Esophagus muscularis mucosa (tissue), 4 donors: ENCODE results near the gene SLF2. TPM values are rescaled to one million over a fixed set of nuclear protein-coding genes. Genes with fewer than 3 reads are reported as not detected.

Experiments used
- DNase-seq: peaks from one replicate; pipeline ENCODE4 v3.0.0-alpha.2; 2017; ENCODE audit errors: extremely low spot score
- H3K27ac ChIP-seq, 4 donors: fragments of 200-600 bp; sonication (generic); replicated peaks in 1 of 4; 1 replicate in 3 of 4; 2 replicates in 1 of 4; pipeline ENCODE4 v1.5.1; 2016 to 2019; ENCODE audit warnings: mild to moderate bottlenecking in 1 of 4
- H3K27me3 ChIP-seq, 4 donors: fragments of 200-600 bp; sonication (generic); one replicate each; pipeline versions ENCODE4 v1.5.1 to v1.6.0; 2016 to 2019
- H3K36me3 ChIP-seq, 4 donors: fragments of 200-600 bp; sonication (generic); one replicate each; pipeline ENCODE4 v1.5.1; 2016 to 2019
- H3K4me1 ChIP-seq, 4 donors: fragments of 200-600 bp; sonication (generic); one replicate each; pipeline ENCODE4 v1.5.1; 2016 to 2019
- H3K4me3 ChIP-seq, 4 donors: fragments of 200-600 bp; sonication (generic); 1 replicate in 2 of 4; 2 replicates in 2 of 4; pipeline ENCODE4 v1.5.1; 2016 to 2019; ENCODE audit warnings: mild to moderate bottlenecking in 4 of 4, moderate library complexity in 1 of 4
- H3K9me3 ChIP-seq, 4 donors: fragments of 200-600 bp; sonication (generic); 1 replicate in 3 of 4; 2 replicates in 1 of 4; pipeline ENCODE4 v1.5.1; 2016 to 2019
- EP300 ChIP-seq: sonication (generic); formaldehyde crosslinking; IDR thresholded peaks from one replicate; pipeline ENCODE4 v1.6.1; 2017; ENCODE audit warnings: antibody characterized with exemption
- POLR2A ChIP-seq: fragments of 450-650 bp; IDR thresholded peaks from one replicate; pipeline ENCODE4 v1.6.1; 2017; ENCODE audit warnings: antibody characterized with exemption, moderate library complexity, mild to moderate bottlenecking, low read depth
- POLR2AphosphoS5 ChIP-seq, 2 donors: sonication (generic); formaldehyde crosslinking; IDR thresholded peaks; one replicate each; pipeline ENCODE4 v1.6.1; 2017; ENCODE audit warnings: antibody characterized with exemption in 2 of 2
- WGBS: methylation state at CpG from one replicate; pipeline ENCODE4 v1.1.5; 2018; 5-methylcytosine and 5-hydroxymethylcytosine counted together
- intact Hi-C: fragments of 100-400 bp; cut with DNase I; formaldehyde crosslinking; loops from one replicate; pipeline ENCODE4 v1.15.1; 2023
- total RNA-seq, 4 donors: library from RNA; depleted of rRNA; stranded (reverse); fragments of >200 nt; gene quantifications; one replicate each; pipeline versions ENCODE4 v1.1.0 to v1.2.1, GENCODE V29; 2016
- TF ChIP-seq, protein P1 (sequence below), 3 experiments: fragments of 200-600 bp in 2 of 3; fragments of 450-650 bp in 1 of 3; sonication (generic) in 2 of 3; IDR thresholded peaks; one replicate each; pipeline ENCODE4 v1.5.1; 2017 to 2019; ENCODE audit warnings: antibody characterized with exemption in 3 of 3, mild to moderate bottlenecking in 2 of 3, moderate library complexity in 1 of 3

SLF2 gene
- total RNA-seq, 4 donors from 2014 or later: 19.1 to 34.1 (median 20.8) TPM

DNA sequence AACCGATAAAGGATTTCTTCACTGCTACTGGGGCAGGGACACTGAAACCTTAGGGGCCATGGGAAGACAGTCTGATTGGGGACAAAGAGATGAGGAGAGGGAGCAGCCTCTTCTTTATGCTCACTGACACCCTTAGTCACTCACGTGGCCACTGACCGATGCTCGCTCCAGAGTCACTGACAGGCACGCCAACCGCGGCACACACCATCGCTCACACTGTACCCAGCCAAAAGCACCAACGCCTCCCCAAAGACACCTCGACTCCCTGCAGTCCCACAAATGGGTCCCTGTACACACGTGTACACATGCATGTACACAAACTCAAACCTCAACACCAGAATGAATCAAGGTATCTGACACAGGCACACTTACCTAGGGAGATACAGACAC lies 35.3 kb upstream of the SLF2 start:
- intact Hi-C loops: no loop called here
- peaks cover 0 to 64% (median 6%) of the 10 kb centered on the region in 4 donors for H3K27me3 ChIP-seq
- WGBS: 82% methylated on average over 11 of the region's 11 CpGs

DNA sequence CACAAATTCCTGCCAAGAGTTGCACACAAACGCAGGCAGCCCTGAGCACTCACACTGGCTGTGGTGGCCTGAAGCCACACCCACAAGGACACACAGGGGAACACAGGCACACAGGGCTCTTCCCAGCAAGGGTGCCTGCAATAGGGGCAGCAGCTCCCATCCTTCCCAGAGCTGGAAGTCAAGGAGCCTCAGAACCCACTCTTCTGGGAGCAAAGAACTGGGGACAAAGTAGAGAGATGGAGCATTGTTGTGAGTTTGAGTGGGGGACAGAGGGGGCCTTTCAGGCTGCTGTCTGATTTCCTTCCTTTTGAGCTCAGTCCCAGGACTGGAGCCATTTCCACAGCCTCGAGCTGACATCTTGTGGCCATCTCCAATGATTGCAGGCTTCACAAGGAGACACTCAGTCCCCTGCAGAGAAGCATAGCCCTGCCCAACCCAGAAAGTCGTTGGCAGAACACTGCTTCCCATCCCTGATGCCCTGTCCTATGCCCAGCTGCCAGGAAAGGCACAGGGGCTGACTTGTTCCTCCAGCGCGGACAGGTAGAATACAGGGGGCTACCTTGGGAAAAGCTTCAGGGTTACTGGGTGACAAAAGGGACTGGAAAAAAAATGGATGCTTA lies 34.4 kb upstream of the SLF2 start:
- Histone ChIP-seq H3K36me3 (no peaks in the 10 kb centered on the region), H3K4me1 (peaks cover 0 to 10% (median 6%) of the 10 kb centered on the region in 4 donors), H3K9me3 (no peaks in the 10 kb centered on the region), H3K27ac (no peak overlapping the region), H3K4me3 (no peak overlapping the region), H3K27me3 (peaks cover 0 to 64% (median 6%) of the 10 kb centered on the region in 4 donors)
- no peak for DNase-seq
- intact Hi-C loops: no loop called here
- 24% methylated on average over 5 of the region's 5 CpGs for WGBS
- TF ChIP-seq, protein P1, sequence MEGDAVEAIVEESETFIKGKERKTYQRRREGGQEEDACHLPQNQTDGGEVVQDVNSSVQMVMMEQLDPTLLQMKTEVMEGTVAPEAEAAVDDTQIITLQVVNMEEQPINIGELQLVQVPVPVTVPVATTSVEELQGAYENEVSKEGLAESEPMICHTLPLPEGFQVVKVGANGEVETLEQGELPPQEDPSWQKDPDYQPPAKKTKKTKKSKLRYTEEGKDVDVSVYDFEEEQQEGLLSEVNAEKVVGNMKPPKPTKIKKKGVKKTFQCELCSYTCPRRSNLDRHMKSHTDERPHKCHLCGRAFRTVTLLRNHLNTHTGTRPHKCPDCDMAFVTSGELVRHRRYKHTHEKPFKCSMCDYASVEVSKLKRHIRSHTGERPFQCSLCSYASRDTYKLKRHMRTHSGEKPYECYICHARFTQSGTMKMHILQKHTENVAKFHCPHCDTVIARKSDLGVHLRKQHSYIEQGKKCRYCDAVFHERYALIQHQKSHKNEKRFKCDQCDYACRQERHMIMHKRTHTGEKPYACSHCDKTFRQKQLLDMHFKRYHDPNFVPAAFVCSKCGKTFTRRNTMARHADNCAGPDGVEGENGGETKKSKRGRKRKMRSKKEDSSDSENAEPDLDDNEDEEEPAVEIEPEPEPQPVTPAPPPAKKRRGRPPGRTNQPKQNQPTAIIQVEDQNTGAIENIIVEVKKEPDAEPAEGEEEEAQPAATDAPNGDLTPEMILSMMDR (IDR thresholded peaks at IDR 0.05): peak; percentile 37 to 46 (median 41)
- TF ChIP-seq EP300: no peak

More for the DNA sequence above, 35.3 kb upstream of the SLF2 start:
- TF ChIP-seq EP300: no peak
- TF ChIP-seq, protein P1 (IDR thresholded peaks at IDR 0.05): no peak
- no peak for TF ChIP-seq POLR2A
- no peak overlapping the region for H3K27ac ChIP-seq
- no peak for DNase-seq
- H3K9me3 ChIP-seq: no peaks in the 10 kb centered on the region
- H3K4me3 ChIP-seq: no peak overlapping the region
- H3K4me1 ChIP-seq: peaks cover 0 to 5% (median 3%) of the 10 kb centered on the region in 4 donors
- H3K36me3 ChIP-seq: no peaks in the 10 kb centered on the region

DNA sequence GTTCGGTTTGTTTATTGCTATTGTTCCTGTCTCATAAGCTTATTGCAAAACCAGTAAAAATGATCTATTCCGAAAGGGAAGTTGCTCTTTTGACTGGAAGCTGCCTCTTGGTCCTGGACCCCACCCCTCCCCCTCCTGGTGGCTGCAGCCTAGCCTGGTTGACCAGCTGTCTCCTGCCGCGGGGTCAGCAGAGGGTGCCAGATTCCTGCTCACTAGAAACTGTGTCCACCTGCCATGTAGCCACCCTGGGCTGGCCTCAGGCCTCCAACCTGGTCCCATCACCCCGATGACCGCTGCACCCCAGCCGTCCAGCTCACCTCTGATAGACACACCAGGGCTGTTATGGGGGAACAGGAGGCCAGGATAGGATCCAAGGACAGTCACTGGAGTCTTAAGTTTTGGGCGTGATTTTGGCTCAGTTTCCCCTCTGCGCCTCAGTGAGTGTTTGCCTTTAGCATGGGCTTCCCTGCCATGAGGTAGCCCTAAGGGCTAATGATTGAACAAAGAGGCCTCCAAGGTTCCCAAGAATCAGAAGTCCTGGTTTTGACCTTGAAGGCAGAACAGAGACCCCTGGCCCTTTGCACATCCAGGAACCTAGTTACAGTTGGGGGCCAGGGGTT lies 32.9 kb upstream of the SLF2 start:
- H3K27ac ChIP-seq: no peak overlapping the region
- TF ChIP-seq, protein P1 (IDR thresholded peaks at IDR 0.05): no peak
- TF ChIP-seq EP300: no peak
- TF ChIP-seq POLR2AphosphoS5 (IDR thresholded peaks at IDR 0.05): no peak
- no peak for TF ChIP-seq POLR2A
- peaks cover 0 to 54% (median 4%) of the 10 kb centered on the region in 4 donors for H3K27me3 ChIP-seq
- DNase-seq: no peak
- intact Hi-C loops: no loop called here
- 72% methylated on average over 9 of the region's 9 CpGs for WGBS
- H3K9me3 ChIP-seq: no peaks in the 10 kb centered on the region
- H3K4me3 ChIP-seq: no peak overlapping the region
- peaks cover 0 to 10% (median 6%) of the 10 kb centered on the region in 4 donors for H3K4me1 ChIP-seq
- no peaks in the 10 kb centered on the region for H3K36me3 ChIP-seq

DNA sequence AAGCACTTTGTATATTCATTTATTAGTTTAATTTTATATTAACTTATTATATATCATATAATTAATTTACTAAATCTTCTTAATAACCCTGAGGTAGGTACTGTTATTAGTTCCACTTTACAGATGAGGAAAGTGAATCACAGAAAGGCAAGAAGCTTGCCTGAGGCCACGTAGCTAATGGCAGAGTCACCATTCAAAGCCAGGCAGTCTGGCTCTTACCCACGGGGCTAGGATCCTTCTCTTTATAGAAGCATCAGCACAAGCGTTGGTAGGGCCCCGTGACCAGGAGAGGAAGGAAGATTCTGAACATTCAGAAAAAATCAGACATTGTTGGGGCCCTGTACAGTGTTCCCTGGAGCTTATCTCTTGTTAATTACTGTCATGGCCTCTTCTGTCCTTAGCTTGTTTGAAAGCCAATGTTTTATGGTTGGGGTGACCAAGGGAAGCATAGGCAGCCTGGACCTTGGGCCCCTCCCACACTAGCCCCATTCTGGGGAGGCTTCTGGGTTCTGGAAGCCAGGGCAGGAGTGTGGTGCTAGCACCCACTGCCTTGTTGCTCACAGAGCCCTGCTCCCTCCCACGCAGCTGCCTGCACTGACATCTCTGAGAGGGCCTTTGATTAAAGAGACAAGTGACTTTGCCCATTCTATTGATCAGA lies 31.1 kb upstream of the SLF2 start:
- H3K4me3 ChIP-seq: no peak overlapping the region
- TF ChIP-seq EP300: no peak
- TF ChIP-seq, protein P1 (IDR thresholded peaks at IDR 0.05): no peak
- no peak for TF ChIP-seq POLR2A
- TF ChIP-seq POLR2AphosphoS5 (IDR thresholded peaks at IDR 0.05): no peak
- H3K27ac ChIP-seq: no peak overlapping the region
- intact Hi-C loops: no loop called here
- DNase-seq: no peak
- WGBS: 77% methylated on average over 5 of the region's 5 CpGs
- peaks cover 0 to 10% (median 7%) of the 10 kb centered on the region in 4 donors for H3K4me1 ChIP-seq
- no peaks in the 10 kb centered on the region for H3K9me3 ChIP-seq
- no peaks in the 10 kb centered on the region for H3K36me3 ChIP-seq
- peaks cover 0 to 41% (median 3%) of the 10 kb centered on the region in 4 donors for H3K27me3 ChIP-seq
